SK-N-SH (cell line): Measurements from ENCODE around the gene LIX1. TPM values are rescaled to one million over a fixed set of nuclear protein-coding genes. Genes with fewer than 3 reads are reported as not detected.

ENCODE experiments used
- CTCF ChIA-PET: fragments of 300-600, 350-600 bp; formaldehyde crosslinking; extraction: SDS; loops from one replicate; lab custom pipeline; 2021; lab: Yijun Ruan, JAX
- POLR2A ChIA-PET: fragments of 350-600 bp; sonication (Branson Sonifier 250); formaldehyde crosslinking; extraction: SDS; loops from one replicate; lab custom pipeline; 2020; ENCODE audit warnings: antibody characterized with exemption, inconsistent platforms; lab: Yijun Ruan, JAX
- DNase-seq: peaks from one replicate; pipeline ENCODE4 v3.0.0; 2012
- H2AFZ ChIP-seq: fragments of 200-600 bp; sonication (generic); 2 replicates; pipeline ENCODE4 v1.8.1; 2016; ENCODE audit warnings: antibody characterized with exemption, mild to moderate bottlenecking, low read depth
- H3F3A ChIP-seq: fragments of 200-600 bp; sonication (generic); replicated peaks from 2 replicates; pipeline ENCODE3; 2016; ENCODE audit warnings: antibody characterized with exemption, mild to moderate bottlenecking; ENCODE audit not compliant: insufficient read depth
- H3K27ac ChIP-seq, 2 experiments: fragments of 200-500 bp in 1 of 2; fragments of 200-600 bp in 1 of 2; sonication (Bioruptor generic) in 1 of 2; sonication (generic), shearing (Covaris generic) in 1 of 2; 2 replicates each; pipeline versions ENCODE4 v1.5.1 to v1.6.1; 2014 to 2016; ENCODE audit warnings: low read depth in 2 of 2, inconsistent platforms in 1 of 2, low read length in 1 of 2, mild to moderate bottlenecking in 1 of 2, mixed read lengths in 1 of 2
- H3K27me3 ChIP-seq: fragments of 200-600 bp; sonication (generic), shearing (Covaris generic); 2 replicates; pipeline ENCODE4 v1.6.1; 2016; ENCODE audit warnings: mixed run types; ENCODE audit not compliant: insufficient read depth
- H3K36me3 ChIP-seq, 2 experiments: fragments of 200-500 bp in 1 of 2; fragments of 200-600 bp in 1 of 2; sonication (Bioruptor generic) in 1 of 2; sonication (generic) in 1 of 2; replicated peaks in 1 of 2; 2 replicates each; pipeline versions ENCODE3 to v1.5.1; 2014 to 2016; ENCODE audit warnings: low read length in 1 of 2, mild to moderate bottlenecking in 1 of 2; ENCODE audit not compliant: insufficient read depth in 2 of 2, control insufficient read depth in 1 of 2
- H3K4me1 ChIP-seq, 2 experiments: fragments of 200-500 bp in 1 of 2; fragments of 200-600 bp in 1 of 2; sonication (Bioruptor generic) in 1 of 2; sonication (generic), shearing (Covaris generic) in 1 of 2; 2 replicates each; pipeline versions ENCODE4 v1.5.1 to v1.6.1; 2014 to 2016; ENCODE audit warnings: low read depth in 1 of 2, low read length in 1 of 2, mixed run types in 1 of 2; ENCODE audit not compliant: insufficient read depth in 2 of 2, control insufficient read depth in 1 of 2
- H3K4me2 ChIP-seq: fragments of 200-600 bp; sonication (generic), shearing (Covaris generic); 2 replicates; pipeline ENCODE4 v1.6.1; 2017; ENCODE audit warnings: mixed run types
- H3K4me3 ChIP-seq, 2 experiments: fragments of 200-500 bp in 1 of 2; fragments of 200-600 bp in 1 of 2; sonication (Bioruptor generic) in 1 of 2; sonication (generic), shearing (Covaris generic) in 1 of 2; 2 replicates each; pipeline versions ENCODE4 v1.5.1 to v1.8.1; 2014 to 2016; ENCODE audit warnings: low read depth in 2 of 2, inconsistent platforms in 1 of 2, low read length in 1 of 2, mild to moderate bottlenecking in 1 of 2, mixed read lengths in 1 of 2, moderate library complexity in 1 of 2
- H3K79me2 ChIP-seq: fragments of 200-600 bp; sonication (generic); 2 replicates; pipeline ENCODE4 v1.8.1; 2017; ENCODE audit warnings: mild to moderate bottlenecking; ENCODE audit not compliant: insufficient read depth
- H3K9ac ChIP-seq: fragments of 200-600 bp; sonication (generic); 2 replicates; pipeline ENCODE4 v1.6.1; 2017; ENCODE audit warnings: mixed run types
- H3K9me2 ChIP-seq: fragments of 200-600 bp; sonication (generic); 2 replicates; pipeline ENCODE4 v1.6.1; 2017; ENCODE audit warnings: mixed run types
- H3K9me3 ChIP-seq: fragments of 200-600 bp; sonication (generic); 2 replicates; pipeline ENCODE4 v1.6.1; 2017; ENCODE audit warnings: mixed run types, mild to moderate bottlenecking, moderate library complexity
- H4K20me1 ChIP-seq: fragments of 200-600 bp; sonication (generic); 2 replicates; pipeline ENCODE4 v1.6.1; 2017; ENCODE audit warnings: mild to moderate bottlenecking, mixed run types; ENCODE audit not compliant: insufficient read depth
- CHD2 ChIP-seq: fragments of 150-350 bp; IDR thresholded peaks from 2 replicates; pipeline ENCODE4 v1.6.1; 2018; ENCODE audit warnings: low read length; ENCODE audit not compliant: partially characterized antibody
- ELF1 ChIP-seq: IDR thresholded peaks from 2 replicates; pipeline ENCODE4 v1.4.0; 2012
- EP300 ChIP-seq, 2 experiments: IDR thresholded peaks; 2 replicates each; pipeline versions ENCODE4 v1.4.0 to v1.6.1; 2012; ENCODE audit warnings: borderline replicate concordance in 1 of 2, low read depth in 1 of 2, low read length in 1 of 2
- EZH2phosphoT487 ChIP-seq: fragments of 200-600 bp; sonication (generic); IDR thresholded peaks from 2 replicates; pipeline ENCODE4 v1.6.1; 2017; ENCODE audit warnings: low read depth, mixed run types, mild to moderate bottlenecking, antibody characterized with exemption, moderate library complexity, borderline replicate concordance
- FOXJ3 ChIP-seq: sonication (generic); formaldehyde crosslinking; IDR thresholded peaks from 2 replicates; pipeline ENCODE4 v1.5.1; 2020; ENCODE audit warnings: mild to moderate bottlenecking, missing genetic modification reagents
- FOXM1 ChIP-seq: IDR thresholded peaks from 2 replicates; pipeline ENCODE4 v1.4.0; 2012; ENCODE audit warnings: low read depth, mild to moderate bottlenecking
- GATA2 ChIP-seq: sonication (generic); formaldehyde crosslinking; IDR thresholded peaks from 2 replicates; pipeline ENCODE4 v1.5.0; 2020; ENCODE audit warnings: mild to moderate bottlenecking, missing genetic modification reagents
- MEF2A ChIP-seq: IDR thresholded peaks from 2 replicates; pipeline ENCODE4 v1.4.0; 2012; ENCODE audit warnings: low read depth, borderline replicate concordance
- MXI1 ChIP-seq: IDR thresholded peaks from 2 replicates; pipeline ENCODE4 v1.6.1; 2012; ENCODE audit warnings: mild to moderate bottlenecking, low read depth, low read length, improper control_type of control experiment
- NFIC ChIP-seq: IDR thresholded peaks from 2 replicates; pipeline ENCODE4 v1.4.0; 2012; ENCODE audit warnings: borderline replicate concordance
- NRF1 ChIP-seq: IDR thresholded peaks from 2 replicates; pipeline ENCODE4 v1.6.1; 2012; ENCODE audit warnings: low read depth, mild to moderate bottlenecking, low read length
- POLR2AphosphoS5 ChIP-seq: IDR thresholded peaks from 2 replicates; pipeline ENCODE4 v1.6.1; 2012; ENCODE audit warnings: low read depth, low read length
- RAD21 ChIP-seq: IDR thresholded peaks from 2 replicates; pipeline ENCODE4 v1.6.1; 2012; ENCODE audit warnings: mild to moderate bottlenecking, low read length
- RCOR1 ChIP-seq: fragments of 150-350 bp; IDR thresholded peaks from 2 replicates; pipeline ENCODE4 v1.6.1; 2017; ENCODE audit warnings: antibody characterized with exemption, low read length
- RFX5 ChIP-seq: IDR thresholded peaks from 2 replicates; pipeline ENCODE4 v1.6.1; 2012; ENCODE audit warnings: mild to moderate bottlenecking, improper control_type of control experiment, low read length
- SIN3A ChIP-seq: IDR thresholded peaks from 2 replicates; pipeline ENCODE4 v1.6.1; 2012; ENCODE audit warnings: low read depth, mild to moderate bottlenecking, low read length, moderate library complexity, borderline replicate concordance
- SMC3 ChIP-seq: IDR thresholded peaks from 2 replicates; pipeline ENCODE4 v1.6.1; 2012; ENCODE audit warnings: low read depth, low read length, improper control_type of control experiment
- TAF1 ChIP-seq: IDR thresholded peaks from 2 replicates; pipeline ENCODE4 v1.6.1; 2012; ENCODE audit warnings: low read depth, mild to moderate bottlenecking, low read length, moderate library complexity, borderline replicate concordance
- YY1 ChIP-seq: IDR thresholded peaks from 2 replicates; pipeline ENCODE4 v1.4.0; 2012; ENCODE audit warnings: low read depth, mild to moderate bottlenecking
- WGBS: methylation state at CpG from one replicate; pipeline ENCODE4 v1.1.6; 2017; ENCODE audit warnings: low lambda C conversion rate; 5-methylcytosine and 5-hydroxymethylcytosine counted together
- polyA plus RNA-seq, 3 experiments: library from polyadenylated mRNA; depleted of rRNA; stranded (reverse); fragments of >200 nt; gene quantifications; 2 replicates each; pipeline ENCODE4 v1.2.3, GENCODE V29; 2012
- TF ChIP-seq, protein P1 (sequence below): IDR thresholded peaks from 2 replicates; pipeline ENCODE4 v1.6.1; 2012; ENCODE audit warnings: mild to moderate bottlenecking, low read depth, low read length, moderate library complexity
- TF ChIP-seq, protein P2 (sequence below): IDR thresholded peaks from 2 replicates; pipeline ENCODE4 v1.4.0; 2012; ENCODE audit warnings: low read depth, borderline replicate concordance
- TF ChIP-seq, protein P3 (sequence below): fragments of 150-350 bp; IDR thresholded peaks from 2 replicates; pipeline ENCODE4 v1.6.1; 2017; ENCODE audit warnings: antibody characterized with exemption, low read length, low read depth, borderline replicate concordance
- TF ChIP-seq, protein P4 (sequence below): fragments of 200-600 bp; sonication (generic); IDR thresholded peaks from 2 replicates; pipeline ENCODE4 v1.6.1; 2017; ENCODE audit warnings: antibody characterized with exemption, mild to moderate bottlenecking, moderate library complexity

The LIX1 gene
- polyA plus RNA-seq, 1 of the 3 experiments (the other 2 are of a cell fraction), result not detected

DNA sequence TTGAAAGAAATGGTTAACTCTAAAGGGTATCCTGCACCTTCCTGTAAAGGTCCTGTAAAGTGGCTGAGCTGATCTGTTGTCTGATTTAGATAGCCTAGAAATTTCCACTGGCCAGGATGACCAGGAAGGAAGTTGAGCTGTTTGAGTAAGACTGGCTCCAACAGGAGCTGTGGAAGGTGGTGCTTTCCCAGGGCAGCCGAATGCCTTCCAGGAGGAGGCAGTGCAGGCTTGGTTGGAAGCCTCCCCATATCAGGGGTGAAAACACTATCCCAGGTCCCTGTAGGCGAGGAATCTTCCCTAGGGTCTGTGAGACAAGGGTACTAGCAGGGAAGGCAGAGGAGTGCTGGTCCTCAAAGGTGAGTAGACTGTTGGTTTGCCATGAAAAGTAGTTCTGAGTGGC lies 98.4 kb downstream of the LIX1 start:
- H3K9ac ChIP-seq, result no peak overlapping the region
- TF ChIP-seq MXI1, result no peak
- TF ChIP-seq CHD2, result no peak
- peak; percentile 21; the same call in 1 of the 2 replicates for TF ChIP-seq SMC3
- TF ChIP-seq TAF1, result no peak
- TF ChIP-seq GATA2 (CRISPR knock-in tag), result no peak
- no peak for TF ChIP-seq NRF1
- no peak for TF ChIP-seq ELF1
- TF ChIP-seq, protein P1, sequence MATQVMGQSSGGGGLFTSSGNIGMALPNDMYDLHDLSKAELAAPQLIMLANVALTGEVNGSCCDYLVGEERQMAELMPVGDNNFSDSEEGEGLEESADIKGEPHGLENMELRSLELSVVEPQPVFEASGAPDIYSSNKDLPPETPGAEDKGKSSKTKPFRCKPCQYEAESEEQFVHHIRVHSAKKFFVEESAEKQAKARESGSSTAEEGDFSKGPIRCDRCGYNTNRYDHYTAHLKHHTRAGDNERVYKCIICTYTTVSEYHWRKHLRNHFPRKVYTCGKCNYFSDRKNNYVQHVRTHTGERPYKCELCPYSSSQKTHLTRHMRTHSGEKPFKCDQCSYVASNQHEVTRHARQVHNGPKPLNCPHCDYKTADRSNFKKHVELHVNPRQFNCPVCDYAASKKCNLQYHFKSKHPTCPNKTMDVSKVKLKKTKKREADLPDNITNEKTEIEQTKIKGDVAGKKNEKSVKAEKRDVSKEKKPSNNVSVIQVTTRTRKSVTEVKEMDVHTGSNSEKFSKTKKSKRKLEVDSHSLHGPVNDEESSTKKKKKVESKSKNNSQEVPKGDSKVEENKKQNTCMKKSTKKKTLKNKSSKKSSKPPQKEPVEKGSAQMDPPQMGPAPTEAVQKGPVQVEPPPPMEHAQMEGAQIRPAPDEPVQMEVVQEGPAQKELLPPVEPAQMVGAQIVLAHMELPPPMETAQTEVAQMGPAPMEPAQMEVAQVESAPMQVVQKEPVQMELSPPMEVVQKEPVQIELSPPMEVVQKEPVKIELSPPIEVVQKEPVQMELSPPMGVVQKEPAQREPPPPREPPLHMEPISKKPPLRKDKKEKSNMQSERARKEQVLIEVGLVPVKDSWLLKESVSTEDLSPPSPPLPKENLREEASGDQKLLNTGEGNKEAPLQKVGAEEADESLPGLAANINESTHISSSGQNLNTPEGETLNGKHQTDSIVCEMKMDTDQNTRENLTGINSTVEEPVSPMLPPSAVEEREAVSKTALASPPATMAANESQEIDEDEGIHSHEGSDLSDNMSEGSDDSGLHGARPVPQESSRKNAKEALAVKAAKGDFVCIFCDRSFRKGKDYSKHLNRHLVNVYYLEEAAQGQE, result no peak
- TF ChIP-seq, protein P2, sequence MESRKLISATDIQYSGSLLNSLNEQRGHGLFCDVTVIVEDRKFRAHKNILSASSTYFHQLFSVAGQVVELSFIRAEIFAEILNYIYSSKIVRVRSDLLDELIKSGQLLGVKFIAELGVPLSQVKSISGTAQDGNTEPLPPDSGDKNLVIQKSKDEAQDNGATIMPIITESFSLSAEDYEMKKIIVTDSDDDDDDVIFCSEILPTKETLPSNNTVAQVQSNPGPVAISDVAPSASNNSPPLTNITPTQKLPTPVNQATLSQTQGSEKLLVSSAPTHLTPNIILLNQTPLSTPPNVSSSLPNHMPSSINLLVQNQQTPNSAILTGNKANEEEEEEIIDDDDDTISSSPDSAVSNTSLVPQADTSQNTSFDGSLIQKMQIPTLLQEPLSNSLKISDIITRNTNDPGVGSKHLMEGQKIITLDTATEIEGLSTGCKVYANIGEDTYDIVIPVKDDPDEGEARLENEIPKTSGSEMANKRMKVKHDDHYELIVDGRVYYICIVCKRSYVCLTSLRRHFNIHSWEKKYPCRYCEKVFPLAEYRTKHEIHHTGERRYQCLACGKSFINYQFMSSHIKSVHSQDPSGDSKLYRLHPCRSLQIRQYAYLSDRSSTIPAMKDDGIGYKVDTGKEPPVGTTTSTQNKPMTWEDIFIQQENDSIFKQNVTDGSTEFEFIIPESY, result no peak
- no peak for TF ChIP-seq POLR2AphosphoS5
- no peak for TF ChIP-seq FOXJ3 (CRISPR knock-in tag)
- TF ChIP-seq, protein P3, sequence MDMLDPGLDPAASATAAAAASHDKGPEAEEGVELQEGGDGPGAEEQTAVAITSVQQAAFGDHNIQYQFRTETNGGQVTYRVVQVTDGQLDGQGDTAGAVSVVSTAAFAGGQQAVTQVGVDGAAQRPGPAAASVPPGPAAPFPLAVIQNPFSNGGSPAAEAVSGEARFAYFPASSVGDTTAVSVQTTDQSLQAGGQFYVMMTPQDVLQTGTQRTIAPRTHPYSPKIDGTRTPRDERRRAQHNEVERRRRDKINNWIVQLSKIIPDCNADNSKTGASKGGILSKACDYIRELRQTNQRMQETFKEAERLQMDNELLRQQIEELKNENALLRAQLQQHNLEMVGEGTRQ, result no peak
- TF ChIP-seq YY1, result no peak
- TF ChIP-seq RFX5, result no peak
- peak; percentile 39; the same call in 1 of the 2 replicates for TF ChIP-seq RAD21
- no peak for TF ChIP-seq MEF2A
- no peak for TF ChIP-seq RCOR1
- no peak for TF ChIP-seq SIN3A
- no peak for TF ChIP-seq FOXM1
- TF ChIP-seq, protein P4, sequence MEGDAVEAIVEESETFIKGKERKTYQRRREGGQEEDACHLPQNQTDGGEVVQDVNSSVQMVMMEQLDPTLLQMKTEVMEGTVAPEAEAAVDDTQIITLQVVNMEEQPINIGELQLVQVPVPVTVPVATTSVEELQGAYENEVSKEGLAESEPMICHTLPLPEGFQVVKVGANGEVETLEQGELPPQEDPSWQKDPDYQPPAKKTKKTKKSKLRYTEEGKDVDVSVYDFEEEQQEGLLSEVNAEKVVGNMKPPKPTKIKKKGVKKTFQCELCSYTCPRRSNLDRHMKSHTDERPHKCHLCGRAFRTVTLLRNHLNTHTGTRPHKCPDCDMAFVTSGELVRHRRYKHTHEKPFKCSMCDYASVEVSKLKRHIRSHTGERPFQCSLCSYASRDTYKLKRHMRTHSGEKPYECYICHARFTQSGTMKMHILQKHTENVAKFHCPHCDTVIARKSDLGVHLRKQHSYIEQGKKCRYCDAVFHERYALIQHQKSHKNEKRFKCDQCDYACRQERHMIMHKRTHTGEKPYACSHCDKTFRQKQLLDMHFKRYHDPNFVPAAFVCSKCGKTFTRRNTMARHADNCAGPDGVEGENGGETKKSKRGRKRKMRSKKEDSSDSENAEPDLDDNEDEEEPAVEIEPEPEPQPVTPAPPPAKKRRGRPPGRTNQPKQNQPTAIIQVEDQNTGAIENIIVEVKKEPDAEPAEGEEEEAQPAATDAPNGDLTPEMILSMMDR, result peak; percentile 42
- no peak for TF ChIP-seq EP300 (IDR thresholded peaks at IDR 0.05; ENCODE audit: borderline replicate concordance in 1 of 2, low read depth in 1 of 2, low read length in 1 of 2)
- no peak for TF ChIP-seq NFIC
- no peak for TF ChIP-seq EZH2phosphoT487
- H3K36me3 ChIP-seq, result no peaks in the 10 kb centered on the region
- H3F3A ChIP-seq, result no peaks in the 10 kb centered on the region
- no peaks in the 10 kb centered on the region for H3K27me3 ChIP-seq
- H3K9me3 ChIP-seq, result no peaks in the 10 kb centered on the region
- no peaks in the 10 kb centered on the region for H3K4me1 ChIP-seq
- H3K27ac ChIP-seq, result no peak overlapping the region
- H4K20me1 ChIP-seq, result no peaks in the 10 kb centered on the region
- POLR2A ChIA-PET, result no interaction called here
- WGBS, result 54% methylated on average over 2 of the region's 2 CpGs
- CTCF ChIA-PET, result interaction anchor here (0.7 to 1.8 kb wide), 4 partner anchors 97 to 292 kb away, joined by 3 to 5 read pairs (median 4); partner anchors contain the start of gene LIX1
- DNase-seq, result no peak
- H3K4me2 ChIP-seq, result no peak overlapping the region
- H2AFZ ChIP-seq, result no peak overlapping the region
- no peaks in the 10 kb centered on the region for H3K9me2 ChIP-seq
- no peaks in the 10 kb centered on the region for H3K79me2 ChIP-seq
- H3K4me3 ChIP-seq, result no peak overlapping the region
